Activated T-helper 9 cell treated with anti-CD3 and anti-CD28 coated beads, Interleukin-2, amount 50 U/mL, for 16 hours (primary cell): ENCODE measurements around the gene GNB5.
"Not testable (repeated sequence)": the region's sequence is repeated elsewhere in the genome, so short reads cannot be mapped to it uniquely, and the experiment has no call there.

ENCODE experiments used
- DNase-seq: peaks from one replicate; pipeline ENCODE4 v3.0.0-alpha.2; 2020; ENCODE audit warnings: low read depth

The GNB5 gene

DNA sequence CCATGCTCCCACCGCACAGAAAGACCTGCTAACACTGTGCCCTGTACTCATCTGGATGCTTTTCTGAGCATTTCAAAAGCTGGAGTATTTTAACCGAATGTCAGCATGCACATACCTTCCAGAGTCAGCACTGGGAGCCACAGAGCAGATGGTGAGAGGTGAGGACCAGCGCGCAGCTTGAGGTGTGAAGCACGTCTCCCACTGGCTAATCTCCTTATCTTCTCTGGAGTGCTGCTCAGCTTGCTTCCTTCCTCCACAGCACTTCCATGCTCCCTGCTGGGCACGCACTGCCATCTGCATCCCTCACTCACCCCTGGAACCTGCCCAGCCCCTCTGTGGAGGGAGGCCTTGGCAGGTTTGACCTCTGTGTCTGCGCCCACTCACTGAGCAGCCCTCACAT, at the start of gene GNB5:
TSS of gene GNB5 (minus strand) at position 186 of the 400 bp plus-strand sequence. CDS start 6,716 bp downstream, outside the sequence.
- no peak for DNase-seq

DNA sequence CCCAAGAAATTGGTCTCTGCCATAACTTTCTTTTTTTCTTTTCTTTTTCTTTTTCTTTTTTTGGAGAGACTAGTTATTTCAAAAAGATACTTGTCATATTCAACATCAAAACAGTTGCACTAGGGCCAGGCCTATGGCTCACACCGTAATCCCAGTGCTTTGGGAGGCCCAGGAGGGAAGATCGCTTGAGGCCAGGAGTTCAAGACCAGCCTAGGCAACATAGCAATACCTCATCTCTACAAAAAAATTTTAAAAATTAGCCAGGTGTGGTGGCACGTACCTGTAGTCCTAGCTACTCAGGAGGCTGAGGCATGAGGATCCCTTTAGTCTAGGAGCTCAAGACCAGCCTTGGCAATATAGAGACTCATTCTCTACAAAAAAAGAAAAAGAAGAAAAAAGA, 49.0 kb upstream of the GNB5 start:
- no peak for DNase-seq

DNA sequence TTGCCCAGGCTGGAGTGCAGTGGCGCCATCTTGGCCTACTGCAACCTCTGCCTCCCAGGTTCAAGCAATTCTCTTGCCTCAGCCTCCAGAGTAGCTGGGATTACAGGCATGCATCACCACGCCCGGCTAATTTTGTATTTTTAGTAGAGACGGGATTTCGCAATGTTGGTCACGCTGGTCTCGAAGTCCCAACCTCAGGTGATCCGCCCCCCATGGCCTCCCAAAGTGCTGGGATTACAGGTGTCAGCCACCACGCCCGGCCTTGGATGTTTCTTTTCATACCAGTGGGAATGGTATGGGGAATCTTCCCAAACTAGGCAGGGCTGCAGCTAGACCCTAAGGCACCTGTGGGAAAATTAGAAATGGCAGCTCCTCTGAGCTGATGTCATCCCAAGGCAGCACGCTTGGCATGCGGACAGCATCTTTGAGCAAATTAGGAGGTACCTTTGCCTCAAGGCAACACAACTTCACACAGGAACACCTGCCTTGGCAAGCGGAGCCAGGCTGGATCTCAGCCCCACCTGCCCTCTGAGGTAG, 47.9 kb upstream of the GNB5 start:
- not testable (repeated sequence) for DNase-seq

- DNase-seq: no peak
These were observed 47.0 kb upstream of the GNB5 start for GRCh38 chr15:52238149-52238548.

DNA sequence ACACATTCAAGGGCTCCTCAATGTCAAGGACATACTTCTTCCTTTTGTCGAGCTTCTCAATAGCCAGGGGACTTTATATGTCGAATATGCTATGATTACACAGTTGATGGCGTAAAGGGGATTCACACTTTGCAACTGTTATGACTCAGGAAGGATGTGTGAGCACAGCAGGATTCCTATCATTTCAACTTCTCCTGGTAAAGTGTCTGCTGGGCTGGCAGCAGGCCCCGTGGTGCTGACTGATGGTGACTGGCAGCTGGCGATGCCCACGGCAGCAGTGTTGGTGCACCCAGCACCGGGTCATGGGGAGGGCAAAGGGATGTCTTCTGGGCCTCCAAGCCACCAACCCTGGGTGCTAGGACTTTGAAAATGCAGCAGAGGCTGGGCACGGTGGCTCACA, 44.8 kb upstream of the GNB5 start:
- DNase-seq: no peak

- DNase-seq: no peak
These were observed 43.7 kb upstream of the GNB5 start for GRCh38 chr15:52234596-52235541.

DNA sequence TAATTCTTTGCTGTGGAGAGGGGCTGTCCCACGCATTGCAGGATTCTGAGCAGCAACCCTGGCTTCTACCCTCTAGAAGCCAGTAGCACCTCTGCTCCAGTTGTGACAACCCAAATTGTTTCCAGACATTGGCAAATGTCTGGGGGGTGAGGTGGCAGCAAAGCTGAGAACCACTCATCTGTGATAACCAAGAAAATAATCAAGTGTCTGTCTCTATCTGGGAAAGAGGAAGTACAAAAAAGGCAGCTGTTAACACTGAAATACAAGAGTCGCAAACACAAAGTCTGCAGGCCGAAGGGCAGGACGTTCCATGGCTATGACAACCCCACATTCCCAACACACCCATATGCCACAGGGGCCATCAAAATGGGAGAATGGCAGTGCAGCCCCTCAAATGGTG, 42.2 kb upstream of the GNB5 start:
- no peak for DNase-seq

DNA sequence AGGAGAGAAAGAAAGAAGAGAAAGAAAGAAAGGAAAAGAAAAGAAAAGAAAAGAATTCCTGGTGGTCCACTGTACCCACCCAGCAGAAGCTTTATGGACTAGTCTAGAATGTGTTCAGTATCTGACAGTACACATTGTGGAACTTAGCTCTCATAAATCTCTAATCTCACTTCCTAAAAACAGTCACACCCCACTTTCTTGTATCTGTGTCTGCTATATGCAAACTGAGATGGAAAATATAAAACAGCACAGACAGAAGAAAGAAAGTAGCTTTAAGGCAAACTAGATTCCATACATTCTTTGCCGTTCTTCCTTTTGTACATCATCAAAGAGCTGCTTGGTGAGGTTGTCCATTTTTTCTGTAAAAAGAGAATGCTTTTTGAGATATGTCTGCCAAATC, 41.1 kb upstream of the GNB5 start:
- no peak for DNase-seq

DNA sequence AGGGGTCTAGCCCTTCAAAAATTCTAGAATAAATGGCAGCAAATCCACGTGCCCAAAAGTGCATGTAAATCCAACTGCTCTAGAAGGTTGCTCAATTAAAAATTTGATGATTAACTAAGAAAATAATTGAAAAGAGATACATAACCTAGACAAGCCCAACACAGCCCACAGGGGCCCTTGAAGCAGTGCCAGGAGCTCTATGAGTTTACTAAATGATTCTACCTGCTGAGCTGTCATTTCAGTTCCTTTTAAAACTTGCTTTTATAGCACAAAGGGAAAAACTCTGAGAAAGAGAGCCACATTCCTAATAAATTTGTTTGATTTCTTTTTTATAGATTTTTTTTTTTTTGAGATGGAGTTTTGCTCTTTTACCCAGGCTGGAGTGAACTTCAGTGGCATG, 38.9 kb upstream of the GNB5 start:
- DNase-seq: no peak

DNA sequence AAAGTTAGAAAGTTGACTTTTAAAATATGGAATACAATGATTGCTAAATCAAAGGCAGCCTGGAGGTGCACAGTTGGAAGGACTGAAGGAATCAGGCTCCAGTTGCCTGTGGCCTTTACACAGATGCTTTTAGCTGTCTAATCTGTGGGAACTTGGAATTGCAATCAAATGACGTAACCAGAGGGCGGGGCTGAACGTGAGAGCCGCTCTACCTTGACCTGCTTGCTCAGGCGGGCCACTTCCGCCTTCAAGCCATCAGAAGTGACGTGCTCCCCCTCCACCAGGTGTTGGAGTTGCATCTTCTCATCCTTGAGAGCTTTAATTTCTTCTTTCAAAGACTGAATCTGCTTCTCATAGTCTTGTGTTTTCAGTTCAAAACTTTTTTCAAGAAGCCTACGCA, 37.7 kb upstream of the GNB5 start:
- DNase-seq: no peak

DNA sequence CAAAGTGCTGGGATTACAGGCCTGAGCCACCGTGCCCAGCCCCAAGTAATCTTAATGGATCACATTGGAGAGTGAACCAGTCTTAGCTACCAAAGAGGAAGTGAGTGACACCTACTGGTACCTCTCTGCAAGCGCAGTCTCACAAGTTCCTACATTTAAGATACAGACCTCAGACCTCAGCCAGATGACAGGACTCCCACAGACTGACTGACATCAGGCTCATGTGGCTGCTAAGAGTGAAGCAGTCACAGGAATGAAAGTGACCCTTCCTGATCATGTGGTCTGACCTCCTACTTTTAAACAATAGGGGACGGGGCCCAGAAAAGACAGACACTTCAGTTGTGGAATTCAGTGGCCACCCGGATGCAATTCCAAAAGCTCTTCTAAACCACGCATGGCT, 36.3 kb upstream of the GNB5 start:
- DNase-seq: peak; percentile 37

GRCh38 chr15:52225230-52225629, 34.0 kb upstream of the GNB5 start:
- no peak for DNase-seq

DNA sequence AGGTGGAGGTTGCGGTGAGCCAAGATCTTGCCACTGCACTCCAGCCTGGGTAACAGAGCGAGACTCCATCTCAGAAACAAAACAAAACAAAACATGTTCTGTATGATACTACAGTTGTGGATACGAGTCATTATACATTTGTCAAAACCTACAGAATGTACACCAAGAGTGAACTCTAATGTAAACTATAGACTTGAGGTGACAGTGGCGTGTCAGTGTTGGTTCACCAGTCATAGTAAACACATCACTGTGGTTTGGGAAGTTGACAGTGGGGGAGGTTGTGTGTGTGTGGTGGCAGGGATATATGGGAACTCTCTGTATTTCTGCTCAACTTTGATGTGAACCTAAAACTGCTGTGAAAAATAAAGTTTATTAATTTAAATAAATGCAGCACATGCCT, 33.0 kb upstream of the GNB5 start:
- DNase-seq: no peak

DNA sequence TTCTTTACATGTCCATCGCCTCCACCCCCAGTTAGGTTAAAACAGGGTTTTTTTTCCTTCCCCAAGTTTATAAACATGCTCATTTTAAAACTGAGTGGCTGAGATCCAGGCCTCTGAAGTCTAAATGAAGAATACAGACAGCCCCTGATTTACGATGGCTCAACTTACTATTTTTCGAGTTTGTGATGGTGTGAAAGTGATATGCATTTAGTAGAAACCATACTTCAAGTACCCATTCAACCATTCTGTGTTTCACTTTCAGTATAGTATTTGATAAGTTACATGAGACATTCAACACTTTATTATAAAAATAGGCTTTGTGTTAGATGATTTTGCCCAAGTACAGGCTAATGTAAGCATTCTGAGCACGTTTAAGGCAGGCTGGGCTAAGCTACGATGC, 30.5 kb upstream of the GNB5 start:
- DNase-seq: no peak

GRCh38 chr15:52220937-52221660, 29.9 kb upstream of the GNB5 start:
- no peak for DNase-seq

- no peak for DNase-seq
These were observed 29.1 kb upstream of the GNB5 start for GRCh38 chr15:52220251-52220650.

DNA sequence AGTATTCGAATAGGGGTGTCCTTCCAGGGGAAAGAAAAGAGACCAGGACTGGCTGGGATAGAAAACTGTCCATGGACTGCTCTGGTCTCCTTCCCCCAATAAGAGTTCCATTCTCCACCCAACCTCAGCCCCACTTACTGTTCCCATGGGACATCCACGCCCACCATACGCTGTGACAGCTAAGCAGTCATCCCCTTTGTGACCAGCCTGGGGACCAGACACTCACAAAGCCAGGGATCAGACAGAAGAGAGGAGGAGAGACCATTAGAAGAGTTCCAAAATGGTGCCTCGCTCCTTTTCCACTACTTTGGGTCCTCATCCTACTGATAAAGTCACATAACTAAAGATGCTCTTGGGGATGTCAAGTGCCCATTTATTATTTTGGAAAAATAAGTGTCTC, 27.6 kb upstream of the GNB5 start:
- no peak for DNase-seq

- DNase-seq: no peak
These were observed 27.2 kb upstream of the GNB5 start for GRCh38 chr15:52218371-52218770.

DNA sequence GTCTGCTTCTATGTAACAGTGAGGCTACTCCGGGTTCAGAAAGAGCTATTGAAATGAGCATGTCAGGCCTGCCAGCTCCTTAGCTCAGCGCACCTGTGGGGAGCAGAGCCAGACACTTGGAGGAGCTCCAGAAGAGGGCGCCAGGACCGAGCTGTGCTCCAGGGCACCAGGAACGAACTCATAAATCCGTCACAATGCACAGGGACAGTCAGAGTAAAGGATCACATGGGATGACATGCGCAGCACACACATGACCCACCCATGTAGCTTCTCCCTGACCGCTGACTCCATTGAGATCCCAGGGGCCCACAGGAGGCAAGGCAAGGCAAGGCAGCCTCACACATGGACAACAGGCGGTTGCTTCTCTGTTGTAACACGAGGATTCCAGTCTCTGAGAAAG, 26.0 kb upstream of the GNB5 start:
- DNase-seq: no peak

DNA sequence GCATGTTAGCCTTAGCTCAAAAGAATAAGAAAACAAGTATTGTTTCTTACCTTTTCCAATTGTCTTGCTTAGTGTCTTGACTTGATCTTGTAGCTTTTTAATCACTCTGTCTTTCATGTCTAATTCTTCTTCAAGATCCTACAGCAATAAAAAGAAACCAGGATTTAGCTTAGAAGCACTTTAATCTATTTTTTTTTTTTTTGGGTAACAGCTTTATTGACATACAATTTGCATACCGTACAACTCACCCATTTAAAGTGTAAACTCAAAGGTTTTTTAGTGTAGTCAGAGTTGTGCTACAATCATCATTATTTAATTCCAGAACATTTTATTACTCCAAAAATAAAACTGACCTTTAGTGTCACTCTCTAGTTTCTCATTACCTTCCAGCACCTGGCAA, 23.4 kb upstream of the GNB5 start:
- DNase-seq: no peak

DNA sequence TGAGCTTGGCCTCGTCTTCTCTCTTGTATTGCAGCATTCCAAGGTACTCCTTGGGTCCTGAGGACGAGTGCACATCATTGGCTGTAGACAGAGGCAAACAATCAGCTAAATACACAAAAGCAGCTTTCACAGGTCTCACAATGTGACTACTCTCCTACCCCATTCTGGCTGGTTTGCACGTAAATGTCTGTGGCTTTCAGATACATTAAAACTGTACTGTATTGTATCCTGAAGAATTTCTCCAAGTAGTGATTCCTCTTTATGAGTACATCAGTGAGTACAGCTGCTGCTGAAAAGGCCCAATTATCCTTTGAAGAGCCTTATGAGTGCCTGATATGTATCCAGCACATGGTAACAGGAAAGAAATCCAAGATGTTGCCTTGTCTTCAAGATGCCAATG, 22.0 kb upstream of the GNB5 start:
- DNase-seq: no peak

- peak; percentile 43 for DNase-seq
These were observed 17.2 kb upstream of the GNB5 start for GRCh38 chr15:52208306-52208946.

GRCh38 chr15:52207191-52207590, 16.0 kb upstream of the GNB5 start:
- no peak for DNase-seq
